Activated CD8-positive, alpha-beta memory T cell treated with anti-CD3 and anti-CD28 coated beads for 48 hours (primary cell): Measurements from ENCODE around the gene SLC35F3.

ENCODE experiments used
- DNase-seq, 3 experiments: peaks; one replicate each; pipeline ENCODE4 v3.0.0-alpha.2; 2020; ENCODE audit warnings: low read depth in 2 of 3, low spot score in 2 of 3

The SLC35F3 gene

DNA sequence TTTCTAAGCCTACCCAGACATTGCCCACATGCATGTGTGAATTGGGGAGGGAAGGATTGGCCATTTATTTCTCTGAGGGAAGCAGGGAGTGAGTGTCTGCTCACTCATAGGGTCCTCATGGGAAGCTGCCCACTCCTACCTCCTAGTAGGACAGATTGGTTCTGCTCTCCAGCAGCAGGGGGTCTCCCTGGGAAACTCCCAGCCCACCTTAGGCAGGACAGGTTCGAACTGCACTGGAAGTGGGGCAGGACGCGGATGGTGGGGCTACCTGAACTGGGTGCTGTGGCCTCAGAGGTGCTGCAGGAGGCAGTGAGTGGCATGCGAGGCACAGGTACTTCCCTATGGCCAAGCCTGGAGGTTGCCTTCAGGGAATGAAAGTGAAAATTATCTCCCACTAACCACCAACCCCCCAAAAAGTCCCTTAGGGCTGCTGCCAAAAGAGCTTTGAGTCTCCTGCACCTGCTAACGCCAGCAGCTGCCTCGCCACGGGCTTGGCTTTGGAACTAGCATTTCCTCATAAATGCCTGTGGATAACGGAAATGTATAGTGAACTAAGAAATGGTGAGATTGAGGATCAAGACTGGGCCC, 311.7 kb downstream of the SLC35F3 start:
- no peak for DNase-seq

DNA sequence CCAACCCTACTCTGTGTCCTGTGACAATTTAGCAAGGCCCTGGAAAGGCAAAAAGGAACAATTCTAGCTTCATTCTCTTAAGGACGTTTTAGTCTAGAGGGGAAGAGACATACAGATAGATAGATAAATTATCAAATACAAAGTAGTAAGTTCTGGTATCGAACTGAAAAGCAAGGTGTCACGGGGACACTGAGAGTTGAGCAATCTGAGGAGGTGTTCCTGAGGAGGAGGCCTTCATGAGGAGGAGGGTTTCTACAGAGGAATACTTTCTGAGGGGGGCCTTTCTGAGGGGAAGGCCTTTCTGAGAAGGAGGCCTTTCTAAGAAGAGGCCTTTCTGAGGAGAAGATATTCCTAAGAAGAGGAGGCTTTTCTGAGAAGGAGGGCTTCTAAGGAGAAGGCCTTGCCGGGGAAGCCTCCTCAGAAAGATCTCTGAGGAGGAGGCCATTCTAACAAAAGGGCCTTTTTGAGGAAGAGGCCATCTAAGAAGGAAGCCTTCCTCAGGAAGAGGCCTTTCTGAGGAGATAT, 312.9 kb downstream of the SLC35F3 start:
- DNase-seq: no peak

DNA sequence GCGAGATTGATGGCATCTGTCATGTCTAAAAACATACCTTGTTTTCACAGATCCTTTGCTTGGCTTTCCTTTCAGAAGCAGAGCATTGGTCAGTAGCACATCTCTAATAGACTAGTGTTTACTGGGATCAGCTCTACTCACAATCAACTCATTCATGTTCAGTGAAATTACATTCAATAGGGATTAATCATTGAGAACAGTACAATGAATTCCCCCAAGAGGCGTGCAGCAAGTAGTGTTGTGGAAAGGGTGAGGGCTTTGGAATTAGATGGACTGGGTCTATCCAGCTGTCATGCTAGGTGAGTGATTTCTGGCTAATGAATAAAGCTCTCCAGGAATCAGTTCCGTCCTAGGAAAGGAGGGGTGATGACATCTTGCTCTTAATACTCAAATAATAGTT, 313.6 kb downstream of the SLC35F3 start:
- no peak for DNase-seq

DNA sequence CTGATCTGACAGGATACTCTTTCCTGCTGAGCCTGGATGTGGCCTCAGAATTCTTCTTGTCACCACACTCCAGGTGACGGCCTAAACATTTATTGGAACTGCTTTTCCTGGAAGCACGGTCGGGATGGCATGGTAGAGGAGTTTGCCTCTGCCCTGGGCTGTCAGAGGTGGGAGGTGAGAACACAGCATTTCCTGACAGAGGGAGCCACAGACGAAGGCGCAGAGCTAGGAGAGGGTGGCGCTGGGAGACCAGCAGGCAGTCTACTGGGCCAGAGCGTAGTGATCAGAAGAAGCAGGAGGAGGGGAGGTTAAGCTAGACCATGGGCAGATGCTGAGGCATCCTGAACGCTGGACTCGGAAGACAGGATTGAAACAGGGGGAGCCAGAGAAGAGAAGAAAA, 315.2 kb downstream of the SLC35F3 start:
- no peak for DNase-seq

DNA sequence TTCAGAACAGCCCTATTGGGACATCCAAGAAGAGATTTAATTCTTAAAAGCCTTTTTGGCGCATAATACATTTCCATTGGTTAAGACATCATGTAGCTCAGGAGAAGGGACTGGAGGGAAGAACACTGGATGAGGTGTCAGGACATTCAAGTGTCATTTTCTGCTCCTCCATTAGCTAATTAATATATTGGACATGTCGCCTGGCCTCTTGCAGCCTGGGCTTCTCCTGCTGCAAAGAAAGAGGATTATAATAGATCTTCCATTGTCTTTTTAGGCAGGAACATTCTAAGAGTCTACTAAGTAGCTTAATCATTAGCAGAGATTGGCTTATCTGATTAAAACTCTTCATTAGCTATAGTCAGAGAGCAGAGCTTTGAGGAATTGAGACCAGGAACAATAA, 317.1 kb downstream of the SLC35F3 start:
- no peak for DNase-seq

DNA sequence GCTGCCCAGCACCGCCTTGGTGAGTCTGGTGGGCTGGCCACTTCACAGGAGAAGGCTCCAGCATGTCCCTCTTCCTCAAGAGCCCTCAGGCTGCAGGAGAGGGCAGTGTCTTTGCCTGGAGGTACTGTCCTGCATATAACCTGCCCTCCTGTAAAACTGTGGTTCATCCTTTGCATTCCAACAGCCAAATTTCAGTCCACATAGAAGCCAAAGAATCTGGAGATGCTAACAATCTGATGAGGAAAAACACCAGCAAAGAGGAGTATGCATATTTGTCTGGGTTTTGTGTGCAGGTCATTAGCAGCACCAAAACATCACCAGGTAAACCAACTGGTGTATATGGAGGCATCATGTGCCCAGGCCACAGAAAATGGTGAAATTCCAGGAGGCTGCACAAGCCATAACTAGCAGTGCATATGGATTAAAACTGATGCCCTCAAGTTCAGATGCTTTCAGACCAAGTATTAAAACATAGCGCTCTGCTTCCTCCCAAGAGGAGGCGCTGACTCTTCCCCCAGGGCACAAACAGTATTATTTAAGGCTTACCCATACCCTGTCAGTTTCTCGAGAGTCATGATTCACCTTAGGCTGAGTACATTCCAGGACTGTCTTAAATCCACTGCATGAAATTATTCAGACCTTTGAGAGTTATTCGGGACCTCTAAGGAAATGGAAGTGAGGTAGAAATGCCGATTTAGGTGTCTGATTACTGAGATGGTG, 318.2 kb downstream of the SLC35F3 start:
- DNase-seq: no peak

DNA sequence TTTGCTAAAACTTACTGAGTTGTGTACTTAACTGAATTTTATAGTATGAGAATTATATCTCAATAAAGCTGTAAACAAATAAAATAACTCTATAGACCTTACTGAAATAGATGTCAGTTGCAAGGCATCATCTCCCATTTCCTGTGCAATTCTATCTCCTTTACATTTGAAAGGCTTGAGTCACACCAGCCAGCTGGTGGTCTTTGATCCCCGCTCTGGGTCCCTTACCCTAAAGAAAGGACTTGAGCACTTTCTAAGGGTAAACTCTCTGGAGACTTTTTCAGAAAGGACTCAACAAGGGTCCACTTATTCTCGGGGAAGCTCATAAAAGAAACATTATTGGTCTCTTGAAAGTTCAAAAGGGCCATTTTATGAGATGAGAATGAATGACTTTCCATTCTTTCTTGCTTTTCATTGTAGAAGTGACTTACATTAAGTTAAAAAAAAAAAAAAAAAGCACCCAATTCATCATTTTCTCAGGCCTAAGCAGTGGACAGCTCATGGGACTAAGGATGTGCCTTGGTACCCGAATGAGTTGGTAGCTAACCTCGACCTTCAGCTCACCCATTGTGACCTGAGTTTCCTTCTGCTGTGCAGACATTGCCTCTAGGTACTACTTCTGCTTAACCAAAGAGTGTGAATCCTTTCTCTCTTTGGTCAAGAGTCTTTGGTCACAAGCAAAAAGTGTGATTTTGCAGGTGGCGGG, 321.8 kb downstream of the SLC35F3 start:
- DNase-seq: no peak

DNA sequence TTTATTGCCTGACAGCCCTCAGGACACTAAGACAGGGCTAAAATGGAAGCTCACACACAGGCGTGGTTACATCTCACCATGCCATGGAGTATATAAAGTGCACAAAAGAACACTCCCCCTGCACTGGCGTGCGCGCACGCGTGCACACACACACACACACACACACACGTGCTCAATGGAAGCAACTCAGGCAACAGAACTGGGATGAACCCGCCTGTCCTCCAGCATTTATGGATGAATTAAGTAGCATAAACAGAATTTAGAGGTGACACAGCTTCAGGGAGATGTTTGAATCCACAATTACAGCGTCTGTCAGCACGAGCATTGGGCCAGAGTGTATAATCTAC, 322.3 kb downstream of the SLC35F3 start:
- no peak for DNase-seq

DNA sequence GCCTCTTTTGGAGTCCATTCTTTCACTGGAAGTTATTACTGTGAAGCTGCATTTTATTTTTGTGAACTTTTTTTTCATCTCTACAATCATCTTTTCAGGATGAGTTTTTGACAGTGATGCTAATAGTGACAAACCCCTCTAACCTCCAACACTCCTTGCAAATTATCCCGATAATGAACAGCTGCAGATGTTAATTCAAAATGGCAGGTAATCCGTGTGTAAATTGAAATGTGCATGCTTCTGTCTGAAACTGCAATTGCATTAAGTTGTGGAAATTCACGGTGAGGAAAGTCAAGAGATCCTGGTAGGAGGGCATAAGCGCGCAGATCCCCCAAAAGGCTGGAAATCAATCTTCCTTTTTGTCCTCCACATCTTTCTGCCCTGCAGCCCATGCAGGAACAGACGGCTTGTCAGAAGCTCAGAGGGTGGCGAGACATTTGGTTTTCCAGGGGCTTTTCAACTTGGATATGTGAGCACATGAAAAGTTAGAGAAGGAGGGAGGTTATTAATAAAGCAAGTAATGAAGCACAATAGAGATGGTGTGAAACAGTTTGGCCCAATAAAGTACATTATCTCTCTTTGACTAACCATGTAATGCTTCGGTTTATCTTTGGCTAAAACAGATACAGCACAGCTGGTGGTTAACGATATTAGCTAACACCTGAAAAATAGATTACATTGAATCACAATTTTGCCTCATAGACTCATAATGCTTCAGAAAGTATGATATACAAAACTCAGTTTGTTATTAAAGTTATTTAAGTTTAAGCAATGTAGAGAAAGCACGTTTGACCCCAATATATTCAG, 325.3 kb downstream of the SLC35F3 start:
- no peak for DNase-seq

DNA sequence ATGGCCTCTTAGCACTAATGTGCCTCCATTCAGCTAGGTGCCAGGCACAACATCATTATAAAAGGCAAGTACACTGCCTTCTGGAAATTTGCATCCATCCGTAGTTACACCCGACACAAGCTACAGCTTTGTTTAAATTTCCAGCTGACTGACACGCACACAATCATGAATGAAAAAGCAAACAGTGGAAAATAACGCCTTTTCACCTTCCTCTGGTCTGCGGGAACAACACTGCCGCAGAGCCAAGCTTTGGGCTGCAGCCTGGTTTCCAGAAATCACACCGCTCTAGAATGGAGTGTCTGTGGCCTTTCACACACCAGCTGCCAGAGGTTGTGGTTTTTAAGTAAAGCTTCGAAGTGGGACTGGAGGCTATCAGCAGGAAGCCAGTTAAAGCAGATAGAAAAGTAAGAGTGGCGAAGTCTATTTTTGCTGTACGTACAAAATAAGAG, 326.0 kb downstream of the SLC35F3 start:
- no peak for DNase-seq

DNA sequence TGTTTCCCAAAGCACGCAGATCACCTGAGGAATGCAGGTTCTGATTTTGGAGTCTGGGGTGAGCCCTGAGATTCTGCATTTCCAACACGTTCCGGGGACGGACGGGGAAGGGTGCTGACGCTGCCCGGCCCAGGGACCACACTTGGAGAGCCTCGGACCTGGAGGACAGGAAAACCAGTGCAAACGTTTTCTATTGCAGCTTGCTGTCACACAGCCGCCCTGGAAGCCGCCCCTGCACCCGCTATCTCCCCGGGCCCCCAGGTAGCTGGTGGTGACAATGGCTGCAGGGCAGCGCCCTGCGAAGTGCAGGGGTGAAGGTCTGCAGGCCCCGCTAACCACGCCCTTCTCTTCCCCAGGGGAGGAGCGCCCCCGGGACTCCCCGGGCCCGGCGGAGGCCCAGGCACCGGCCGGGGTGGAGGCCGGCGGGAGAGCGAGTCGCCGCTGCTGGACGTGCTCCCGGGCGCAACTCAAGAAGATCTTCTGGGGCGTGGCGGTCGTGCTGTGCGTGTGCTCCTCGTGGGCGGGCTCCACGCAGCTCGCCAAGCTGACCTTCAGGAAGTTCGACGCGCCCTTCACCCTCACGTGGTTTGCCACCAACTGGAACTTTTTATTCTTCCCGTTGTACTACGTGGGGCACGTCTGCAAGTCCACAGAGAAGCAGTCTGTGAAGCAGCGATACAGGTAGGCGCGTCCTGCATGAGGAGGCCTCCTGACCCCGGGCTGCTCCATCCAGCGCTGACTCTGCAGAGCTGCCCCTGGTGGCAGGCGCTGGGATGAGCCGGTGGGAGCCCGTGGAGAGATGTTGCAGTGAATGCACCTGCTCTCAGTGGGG, 326.8 kb downstream of the SLC35F3 start:
- DNase-seq: no peak

DNA sequence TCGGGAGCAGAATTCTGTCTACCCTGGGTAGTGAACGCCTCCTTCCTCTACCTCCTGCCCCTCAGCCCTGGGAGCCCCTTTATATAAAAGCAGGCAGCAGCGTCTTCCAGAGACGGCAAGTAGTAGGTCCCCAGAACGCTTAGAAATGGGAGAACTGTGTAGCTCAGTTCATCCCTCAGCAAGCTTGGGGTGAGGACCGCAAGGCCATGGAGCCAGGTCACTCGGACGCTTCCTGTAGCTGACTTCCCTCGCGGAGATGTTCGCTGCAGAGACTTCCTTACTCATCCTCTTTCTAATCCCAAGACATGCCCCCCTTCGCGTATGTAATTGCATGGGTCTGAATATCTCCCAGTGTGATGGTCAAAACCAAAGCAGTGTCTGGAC, 327.4 kb downstream of the SLC35F3 start:
- DNase-seq: no peak

DNA sequence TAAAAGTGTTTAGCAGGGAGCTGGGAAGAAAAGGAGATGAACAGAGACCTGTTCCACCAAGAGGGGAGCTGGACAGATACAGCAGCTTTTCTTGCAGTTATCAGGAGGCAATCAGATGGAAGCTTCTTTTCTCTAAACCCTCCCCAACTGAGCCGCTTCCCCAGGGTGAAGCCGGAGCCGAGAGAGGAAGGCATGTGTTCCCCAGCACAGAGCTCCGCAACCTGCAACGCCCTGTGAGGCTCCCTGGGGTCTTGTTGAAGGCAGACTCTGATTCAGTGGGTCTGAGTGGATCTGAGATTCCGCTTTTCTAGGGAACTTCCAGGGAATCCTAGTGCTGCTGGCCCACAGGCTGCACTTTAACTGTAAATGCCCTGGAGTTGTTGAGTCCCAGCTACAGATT, 329.7 kb downstream of the SLC35F3 start:
- DNase-seq: no peak

DNA sequence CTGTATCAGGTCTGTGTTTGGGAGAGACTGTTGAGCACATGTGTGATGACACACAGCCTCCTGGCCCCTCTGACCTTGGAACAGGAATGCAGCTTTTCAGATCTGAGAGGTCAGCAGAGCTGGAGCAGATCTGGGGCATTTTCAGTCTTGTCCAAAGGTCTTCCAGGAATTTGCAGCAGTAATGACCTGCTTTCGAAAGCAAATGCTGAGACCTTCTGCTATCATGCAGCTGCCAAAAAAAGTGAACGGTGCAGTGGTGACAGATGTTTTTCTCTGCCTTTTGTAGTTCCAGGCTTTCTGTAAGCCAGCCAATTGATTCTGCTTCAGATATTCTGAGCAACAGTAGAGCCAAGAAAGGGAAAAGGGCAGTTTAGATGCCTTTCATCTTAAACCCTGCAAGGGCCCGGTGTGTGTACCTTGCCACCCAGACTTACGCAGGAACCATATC, 331.0 kb downstream of the SLC35F3 start:
- no peak for DNase-seq

DNA sequence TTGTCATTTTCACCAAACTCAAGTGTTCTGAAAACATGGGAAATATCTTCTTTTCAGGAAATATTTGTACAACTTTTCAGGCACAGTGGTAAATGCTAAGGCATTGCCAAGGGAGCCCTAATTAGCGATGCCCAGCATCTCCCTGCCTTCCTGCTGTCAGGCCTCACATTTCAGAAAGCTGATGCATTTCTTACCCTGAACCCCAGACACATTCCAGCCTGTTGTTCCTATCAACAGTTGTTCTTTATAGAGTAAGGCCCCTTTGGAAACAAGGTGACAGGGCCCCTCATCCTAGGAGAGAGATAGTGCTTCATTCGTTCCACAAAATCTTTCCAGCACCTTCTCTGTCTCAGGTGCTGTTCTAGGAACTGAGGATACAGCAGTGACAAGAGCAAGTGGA, 332.9 kb downstream of the SLC35F3 start:
- no peak for DNase-seq

DNA sequence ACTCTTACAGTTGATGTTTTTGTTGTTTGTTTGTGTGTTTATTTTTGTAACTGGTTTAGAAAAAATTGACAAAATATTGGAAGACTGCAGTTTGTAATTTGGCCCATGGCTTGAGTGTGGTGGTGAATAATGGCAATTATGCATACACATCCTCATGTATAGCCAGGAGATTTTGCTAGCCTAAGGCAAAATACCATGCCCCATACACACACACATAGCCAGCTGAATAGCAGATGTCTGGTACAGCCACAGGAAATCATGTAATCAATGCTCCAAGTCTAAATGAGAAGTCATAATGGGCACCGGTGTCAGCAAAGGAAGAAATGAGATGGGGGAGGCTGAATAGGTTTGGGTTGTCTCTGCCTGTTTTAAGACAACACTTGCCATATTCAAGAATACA, 333.6 kb downstream of the SLC35F3 start:
- DNase-seq: no peak

DNA sequence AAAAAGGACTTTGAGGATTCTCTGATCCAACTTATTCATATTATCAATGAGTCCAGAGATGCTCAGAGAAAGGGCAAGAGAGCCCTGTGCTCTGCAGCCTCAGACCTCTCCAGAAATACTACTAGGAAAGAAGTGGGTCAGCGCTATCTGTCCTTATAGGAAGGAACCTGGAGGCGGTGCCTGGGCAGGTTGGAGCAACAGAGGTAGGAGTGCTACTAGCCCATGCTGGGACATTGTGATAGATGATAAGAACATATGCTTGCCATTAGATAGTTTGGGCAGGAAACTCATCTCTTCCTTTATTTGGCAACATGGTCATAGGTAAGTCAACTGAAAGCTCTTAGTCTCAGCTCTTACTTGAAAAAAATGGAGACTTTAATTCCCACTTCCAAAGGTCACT, 335.0 kb downstream of the SLC35F3 start:
- no peak for DNase-seq

DNA sequence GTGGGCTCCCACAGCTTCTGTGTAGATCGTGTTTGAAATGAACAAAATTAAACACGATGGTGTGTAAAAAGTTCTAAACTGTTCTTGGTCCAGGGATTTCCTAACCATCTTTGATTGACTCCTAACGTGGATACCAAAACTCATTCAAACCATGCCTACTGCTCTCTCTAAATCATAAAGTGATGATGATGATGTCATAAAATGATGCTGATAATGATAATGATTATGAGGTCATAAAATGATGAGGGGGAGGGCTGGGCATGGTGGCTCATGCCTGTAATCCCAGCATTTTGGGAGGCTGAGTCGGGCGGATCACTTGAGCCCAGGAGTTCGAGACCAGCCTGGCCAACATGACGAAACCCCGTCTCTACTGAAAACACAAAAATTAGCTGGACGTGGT, 335.5 kb downstream of the SLC35F3 start:
- DNase-seq: no peak

DNA sequence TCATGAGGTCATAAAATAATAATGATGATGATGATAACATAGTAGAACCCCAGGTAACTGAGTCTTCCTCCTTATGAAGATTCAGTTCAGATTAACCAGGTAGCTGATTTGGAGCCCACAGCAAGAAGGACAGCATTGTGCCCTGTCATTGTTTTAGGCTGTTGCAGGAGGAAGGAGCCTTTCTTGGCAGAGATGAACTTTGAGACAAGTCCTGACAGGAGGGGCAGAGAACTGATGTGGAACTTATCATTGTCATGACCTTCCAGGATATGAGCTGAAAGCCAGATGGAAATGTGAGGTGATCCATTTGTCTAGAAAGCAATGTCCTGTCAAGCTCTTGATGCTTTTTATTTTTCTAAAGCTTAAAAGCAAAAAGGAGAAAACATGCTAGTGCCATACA, 336.2 kb downstream of the SLC35F3 start:
- DNase-seq: no peak

DNA sequence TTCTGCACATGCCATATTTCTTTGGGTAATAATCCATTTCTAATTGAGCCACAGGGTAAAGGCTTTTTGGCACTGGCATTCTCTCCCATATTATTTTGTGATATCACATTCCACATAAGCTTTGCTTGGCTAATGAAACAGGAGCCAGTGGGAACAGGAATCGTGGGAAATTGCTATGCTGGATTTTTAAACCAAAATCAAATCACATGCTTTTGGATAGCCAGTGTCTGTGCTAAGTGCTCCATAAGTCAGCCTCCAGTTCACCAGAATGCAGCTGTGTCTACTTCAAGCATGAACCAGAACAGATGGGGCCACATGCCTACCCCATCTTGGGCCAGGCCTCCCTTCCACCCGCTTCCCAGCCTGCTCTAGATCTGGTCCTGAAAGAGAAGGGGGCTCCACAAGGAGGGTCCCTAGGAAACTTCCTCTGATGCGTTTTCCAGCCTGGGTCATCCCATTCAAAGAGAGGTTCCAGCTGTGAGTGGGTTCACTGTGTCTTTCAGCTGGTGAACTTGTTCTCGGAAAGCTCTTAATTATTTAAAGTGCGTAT, 337.5 kb downstream of the SLC35F3 start:
- no peak for DNase-seq
